Hematopoietic multipotent progenitor cell treated with erythropoietin and hydrocortisone succinate and interleukin-3 and kit ligand, for 15 days (in vitro differentiated cells): ENCODE results near the gene CREB3.

Experiments
- DNase-seq: peaks from one replicate; pipeline ENCODE4 v3.0.0-alpha.2; 2015; ENCODE audit warnings: low spot score

CREB3 gene

DNA sequence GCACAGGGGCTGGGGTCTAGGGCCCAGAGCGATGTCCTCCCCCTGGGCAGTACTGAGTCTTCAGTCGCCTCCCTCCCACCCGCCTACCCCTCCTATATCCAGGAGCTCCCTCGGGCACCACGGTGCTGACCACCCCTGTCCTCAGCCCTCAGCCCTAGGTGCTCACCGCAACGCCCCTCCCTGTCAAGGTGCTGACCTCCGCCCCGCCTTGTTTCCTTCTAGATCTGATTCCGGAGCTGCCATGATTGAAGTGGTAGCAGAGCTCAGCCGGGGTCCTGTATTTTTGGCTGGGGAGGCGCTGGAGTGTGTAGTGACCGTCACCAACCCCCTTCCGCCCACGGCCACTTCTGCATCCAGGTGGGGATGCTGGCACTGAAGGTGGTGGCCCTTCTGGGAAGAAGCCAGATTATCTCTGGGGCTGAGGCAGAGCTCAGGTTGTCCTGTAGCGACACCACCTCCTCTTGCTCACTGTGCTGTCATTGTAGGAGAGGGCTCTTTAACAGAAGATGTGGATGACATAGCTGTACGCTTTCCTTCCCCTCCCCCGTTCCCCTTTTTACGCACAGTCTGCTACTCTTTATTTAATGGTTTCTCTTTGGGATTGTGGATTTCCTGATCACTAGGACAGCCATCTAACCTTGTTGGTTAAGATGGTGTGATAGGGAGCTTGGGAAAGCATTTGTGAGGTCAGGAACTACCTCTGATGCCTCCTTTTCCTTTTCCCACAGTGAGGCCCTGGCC, 17.2 kb downstream of the CREB3 start:
- no peak for DNase-seq

DNA sequence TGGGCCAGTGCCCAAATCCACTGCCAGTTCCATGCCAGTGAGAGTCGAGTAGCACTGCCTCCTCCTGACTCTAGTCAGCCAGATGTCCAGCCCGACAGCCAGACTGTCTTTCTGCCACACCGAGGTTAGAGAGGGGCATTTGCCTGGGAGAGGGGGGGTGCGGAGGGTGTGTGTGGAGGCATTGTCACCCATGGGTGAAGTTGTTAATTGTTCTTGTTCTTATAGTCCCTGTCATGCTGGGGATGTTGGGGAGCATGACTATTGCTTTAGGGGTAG, 17.7 kb downstream of the CREB3 start:
- no peak for DNase-seq

DNA sequence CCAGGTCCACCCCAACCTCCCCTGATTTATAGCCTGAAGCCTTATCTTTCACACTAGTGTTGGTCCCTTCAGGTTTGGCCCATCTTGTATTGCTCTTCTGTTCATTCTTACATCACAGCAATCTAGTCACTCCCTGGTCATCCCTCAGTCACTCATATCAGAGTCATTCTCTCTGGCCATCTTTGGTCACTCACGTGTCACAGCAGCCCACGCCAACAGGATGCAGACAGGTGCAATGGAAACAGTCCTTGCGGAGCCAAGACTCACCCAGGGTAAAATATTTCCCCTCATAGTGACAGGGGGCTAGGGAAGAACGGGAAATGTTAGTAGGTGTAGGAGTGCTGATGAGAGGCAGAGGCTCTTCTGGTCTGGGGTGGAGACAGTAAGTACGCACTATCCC, 21.0 kb downstream of the CREB3 start:
- no peak for DNase-seq

DNA sequence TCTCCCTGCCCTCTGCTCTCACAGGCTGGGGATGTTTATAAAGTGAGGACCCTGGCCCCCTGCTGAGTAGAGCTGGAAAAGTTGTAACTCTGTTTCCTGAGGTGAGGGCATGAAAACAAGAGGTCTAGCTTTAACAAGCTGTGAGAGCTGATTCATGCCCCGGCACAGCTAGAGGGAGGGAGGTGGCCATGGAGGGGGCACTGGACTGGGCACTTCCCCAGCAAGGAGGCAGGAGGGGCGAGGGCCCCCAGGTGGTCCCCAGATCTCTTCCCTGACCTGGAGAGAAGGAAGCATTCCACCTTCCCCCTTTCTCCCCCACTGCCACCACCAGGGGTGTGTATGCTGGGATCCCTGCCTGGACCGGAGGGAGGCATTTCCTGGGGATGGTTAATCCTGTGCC, 21.8 kb downstream of the CREB3 start, which contains the start of gene MSMP:
Gene MSMP, minus strand, starts transcription at position 13 of the 400 bp plus-strand sequence. CDS start 147 bp downstream, outside the sequence.
- no peak for DNase-seq

DNA sequence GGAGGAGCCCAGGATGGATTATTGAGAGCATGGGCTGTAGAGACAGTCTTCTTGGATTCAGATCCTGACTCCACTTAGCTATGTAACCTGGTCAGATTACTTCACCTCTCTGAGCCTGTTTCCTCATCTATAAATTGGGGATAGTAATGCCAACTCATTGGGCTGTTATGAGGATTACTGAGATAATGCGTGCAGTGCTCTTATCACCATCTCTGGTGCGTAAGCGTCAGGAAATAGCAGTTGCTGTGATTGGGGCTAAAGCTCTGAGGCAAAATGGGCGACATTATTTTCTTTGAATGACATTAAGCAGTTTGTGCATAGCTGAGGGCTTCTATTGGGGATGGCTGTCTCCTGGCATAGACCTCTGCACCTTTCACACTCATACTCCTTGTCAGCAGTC, 22.6 kb downstream of the CREB3 start:
- no peak for DNase-seq

DNA sequence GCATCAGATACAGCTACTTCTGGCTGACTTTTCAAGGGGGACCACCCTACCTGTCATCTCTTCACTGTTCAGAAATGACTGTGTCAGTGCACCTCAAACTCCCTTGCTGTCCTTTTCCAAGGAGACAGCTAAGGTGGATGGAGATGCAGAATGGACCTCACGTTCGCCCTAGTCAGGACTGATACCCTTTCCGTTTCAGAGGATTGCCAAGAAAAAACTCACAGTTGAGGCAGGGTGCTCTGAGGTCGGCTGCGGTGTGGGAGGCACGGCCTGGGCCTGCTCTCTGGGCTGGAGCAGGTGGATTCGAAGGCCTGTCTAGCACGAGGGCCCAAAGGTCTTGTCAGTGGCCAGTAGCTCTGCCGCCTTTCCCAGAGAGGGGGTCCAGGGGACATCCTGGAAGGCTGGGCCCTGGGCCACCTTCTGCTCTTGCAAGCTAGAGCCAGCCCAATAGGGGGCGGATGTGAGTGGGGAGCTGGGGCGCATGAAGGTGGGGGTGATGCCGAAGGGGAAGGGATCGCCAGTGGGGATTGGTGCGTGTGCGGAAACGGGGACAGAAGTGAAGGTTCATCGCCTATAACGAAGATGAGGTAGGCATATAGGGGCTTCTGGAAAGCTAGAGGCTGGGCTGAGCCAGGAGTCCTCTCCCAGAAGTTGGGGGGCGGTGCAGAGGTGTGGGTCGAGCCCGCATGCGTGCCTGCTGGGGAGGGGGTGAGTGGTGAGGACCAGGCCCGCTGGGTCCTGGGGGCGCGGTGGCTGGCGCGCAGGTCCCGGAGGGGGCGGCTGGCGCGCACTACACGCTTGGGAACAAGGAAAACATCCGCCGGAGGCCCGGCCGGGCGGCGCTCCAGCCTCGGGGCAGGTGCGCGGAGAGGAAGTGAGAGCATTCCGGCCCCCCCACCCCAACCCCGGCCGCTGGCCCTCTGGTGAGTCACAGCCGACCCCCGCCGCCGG, 24.1 kb downstream of the CREB3 start:
- peak; percentile 59 for DNase-seq

DNA sequence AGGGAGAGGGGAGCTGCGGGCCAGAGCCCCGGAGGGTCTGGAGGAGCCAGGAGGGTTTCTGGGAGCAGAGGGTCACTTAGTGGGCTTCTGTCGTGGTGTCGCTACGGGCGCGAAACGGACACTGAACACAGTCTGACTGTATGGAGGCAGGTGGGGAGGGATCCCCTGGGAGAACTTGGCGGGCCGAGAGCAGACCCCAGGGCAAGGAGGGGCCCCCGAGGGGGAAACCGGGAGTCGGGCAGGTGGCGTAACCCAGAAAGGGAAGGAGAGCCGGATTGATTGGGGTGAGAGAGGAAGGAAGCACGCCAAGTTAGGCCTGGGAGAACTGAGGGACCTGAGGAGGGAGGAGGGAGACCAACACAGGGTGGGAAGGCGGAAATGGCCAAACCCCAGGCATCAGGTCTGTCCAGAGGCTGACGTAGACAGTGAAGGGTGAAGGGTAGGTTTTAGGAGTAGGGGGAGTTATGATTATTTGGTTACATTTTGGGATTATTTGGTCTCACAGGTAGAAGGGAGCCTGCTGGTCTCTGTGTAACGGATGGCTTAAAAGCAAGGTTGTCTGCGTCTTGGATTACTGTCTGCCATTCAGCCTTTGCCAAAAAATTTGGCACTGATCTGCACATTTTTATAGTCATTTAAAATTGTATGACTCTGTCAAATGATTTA, 24.9 kb downstream of the CREB3 start:
- DNase-seq = no peak

DNA sequence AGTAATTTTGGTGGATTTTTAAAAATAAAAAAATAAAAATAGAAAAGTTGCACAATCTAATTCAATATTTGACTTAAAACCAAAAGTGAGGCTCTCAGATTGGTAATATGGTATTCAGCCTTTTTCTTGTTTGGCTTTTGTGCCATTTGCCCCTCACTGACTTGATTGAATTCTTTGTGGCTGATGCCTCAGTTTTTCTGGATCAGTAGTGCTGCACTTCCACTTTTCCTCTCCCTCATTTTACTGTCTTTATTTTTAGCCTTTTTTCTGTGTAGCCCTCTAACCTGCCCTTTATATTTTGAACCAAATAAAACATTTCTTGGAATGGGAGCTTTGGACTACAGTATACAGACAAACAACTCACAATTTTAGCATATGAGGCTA, 25.4 kb downstream of the CREB3 start:
- no peak for DNase-seq

DNA sequence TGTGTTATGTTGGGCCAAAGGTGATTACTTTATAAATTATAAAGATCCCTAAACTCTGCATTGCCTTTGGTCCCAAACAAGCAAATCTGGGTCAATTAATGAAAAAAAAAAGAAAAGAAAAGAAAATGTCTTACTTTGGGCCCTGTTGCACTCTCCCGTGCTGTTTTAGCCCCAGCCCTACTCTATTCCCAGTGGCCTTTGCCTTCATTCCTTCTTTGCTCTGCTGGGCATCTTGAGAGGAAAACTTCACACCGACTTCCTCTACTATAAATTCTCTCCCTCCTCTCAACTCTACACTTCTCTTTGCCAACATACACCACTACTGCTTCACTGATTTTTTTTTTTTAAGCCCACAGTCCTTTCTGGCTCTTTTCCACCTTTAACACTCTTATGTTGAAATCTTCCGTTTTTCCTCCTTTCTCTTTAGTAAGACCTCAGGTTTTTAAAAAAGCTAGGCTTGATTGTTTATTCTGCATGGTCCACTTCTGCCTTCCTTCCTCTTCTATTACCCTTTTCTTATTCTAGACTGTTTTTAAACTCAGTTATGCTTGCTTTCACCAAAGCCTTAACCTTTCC, 26.1 kb downstream of the CREB3 start:
- no peak for DNase-seq

DNA sequence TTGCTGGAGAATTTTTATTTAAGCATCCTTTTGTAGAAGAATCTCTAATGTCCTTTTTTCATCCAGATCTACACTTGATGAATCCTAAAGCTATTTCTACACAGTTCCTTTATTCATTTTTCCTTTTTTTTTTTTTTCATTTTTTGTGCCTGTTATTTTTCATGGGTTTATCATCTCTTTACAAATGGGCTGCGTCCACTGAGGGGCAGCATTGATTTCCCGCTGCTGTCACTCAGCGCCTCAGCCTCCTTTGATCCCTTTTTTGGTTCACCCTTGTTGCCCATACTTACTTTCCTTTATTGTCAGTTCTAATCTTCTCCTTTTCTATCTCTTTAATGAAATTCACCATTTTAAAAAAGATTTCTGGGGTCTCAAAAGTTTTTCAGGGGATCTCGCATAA, 27.3 kb downstream of the CREB3 start:
- DNase-seq = no peak

DNA sequence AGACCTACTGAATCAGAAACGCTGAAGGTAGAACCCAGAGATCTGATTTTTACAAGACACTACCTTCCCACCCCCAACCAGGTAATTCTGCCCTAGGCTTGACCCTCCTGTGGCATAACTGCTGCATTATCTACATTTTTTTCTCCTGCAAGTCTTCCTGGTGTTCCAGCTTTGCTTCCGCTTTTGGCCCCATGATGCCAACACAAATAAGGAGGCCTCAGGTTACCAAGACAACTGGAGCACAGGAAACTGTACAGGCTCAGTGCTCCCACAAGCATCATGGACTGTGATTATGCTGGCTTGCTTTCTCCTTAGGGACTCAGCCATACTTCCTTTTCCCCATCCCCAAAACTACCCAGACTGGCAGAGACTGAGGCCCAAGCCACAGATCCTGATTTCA, 28.2 kb downstream of the CREB3 start:
- no peak for DNase-seq

DNA sequence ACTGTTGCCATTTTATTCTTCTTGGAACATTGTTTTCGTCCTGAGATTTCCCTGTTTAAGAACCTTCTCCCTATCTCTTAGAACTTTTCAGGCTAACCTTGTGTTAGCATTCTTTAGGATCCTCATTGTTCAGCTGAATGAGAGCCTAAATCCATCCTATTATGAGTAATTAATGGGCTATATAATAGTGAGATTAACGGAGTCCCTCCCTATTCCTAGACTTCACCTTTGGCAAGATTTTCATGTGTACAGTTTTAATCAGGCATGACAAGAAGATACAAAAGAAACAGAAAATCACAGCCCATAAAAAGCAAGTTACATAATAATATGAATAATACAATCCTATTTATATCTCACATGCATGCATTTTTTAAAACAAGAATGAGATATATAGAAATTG, 30.7 kb downstream of the CREB3 start:
- no peak for DNase-seq

DNA sequence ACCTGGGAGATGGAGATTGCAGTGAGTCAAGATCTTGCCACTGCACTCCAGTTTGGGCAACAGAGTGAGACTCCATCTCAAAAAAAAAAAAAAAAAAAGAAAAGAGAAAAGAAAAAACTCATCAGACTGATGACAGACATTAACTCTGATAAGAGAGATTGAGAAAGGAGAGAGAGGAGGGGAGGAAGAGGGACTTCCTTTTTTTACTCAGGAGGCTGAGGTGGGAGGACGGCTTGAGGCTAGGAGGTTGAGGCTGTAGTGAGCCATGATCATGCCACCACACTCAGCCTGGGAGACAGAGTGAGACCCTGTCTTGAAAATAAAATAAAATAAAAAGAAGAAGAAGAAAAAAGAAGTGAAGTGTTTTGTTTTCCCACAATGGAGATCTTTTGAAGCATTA, 31.3 kb downstream of the CREB3 start:
- no peak for DNase-seq

DNA sequence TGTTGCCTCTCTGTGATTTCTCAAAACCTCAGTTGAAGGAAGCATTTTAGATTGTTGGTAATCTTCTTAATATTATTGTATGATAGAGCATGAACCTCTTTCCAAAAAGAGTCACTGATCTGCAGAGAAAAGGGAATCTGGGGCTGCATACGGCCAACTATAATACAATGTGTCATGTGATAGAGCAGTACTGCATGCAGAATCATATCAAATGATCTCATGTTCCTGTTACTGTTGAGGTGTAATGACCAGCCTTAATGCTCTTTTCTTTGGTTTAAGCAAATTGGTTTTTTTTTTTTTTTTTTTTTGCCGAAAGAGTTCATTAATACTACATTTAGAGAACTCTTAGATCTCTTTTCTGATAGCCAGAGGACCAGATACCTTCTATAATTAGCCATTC, 34.5 kb downstream of the CREB3 start:
- DNase-seq = no peak

DNA sequence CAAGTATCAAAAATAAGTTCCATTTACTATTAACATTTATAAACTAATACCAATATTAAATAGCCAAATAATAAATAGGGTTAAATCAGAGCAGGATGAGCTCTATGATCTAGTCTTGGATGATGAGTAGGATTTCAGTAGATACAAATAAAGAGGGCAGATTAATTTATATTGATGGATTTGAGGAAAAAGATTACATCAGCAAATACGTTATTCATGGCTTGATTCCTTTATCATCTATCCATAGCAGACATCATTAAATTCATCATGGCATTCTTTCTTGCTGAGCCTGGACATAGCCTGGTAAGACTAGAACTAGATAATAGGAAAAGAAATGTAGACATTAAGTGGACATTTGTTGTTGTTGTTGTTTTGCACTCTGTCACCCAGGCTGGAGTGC, 35.0 kb downstream of the CREB3 start:
- no peak for DNase-seq

DNA sequence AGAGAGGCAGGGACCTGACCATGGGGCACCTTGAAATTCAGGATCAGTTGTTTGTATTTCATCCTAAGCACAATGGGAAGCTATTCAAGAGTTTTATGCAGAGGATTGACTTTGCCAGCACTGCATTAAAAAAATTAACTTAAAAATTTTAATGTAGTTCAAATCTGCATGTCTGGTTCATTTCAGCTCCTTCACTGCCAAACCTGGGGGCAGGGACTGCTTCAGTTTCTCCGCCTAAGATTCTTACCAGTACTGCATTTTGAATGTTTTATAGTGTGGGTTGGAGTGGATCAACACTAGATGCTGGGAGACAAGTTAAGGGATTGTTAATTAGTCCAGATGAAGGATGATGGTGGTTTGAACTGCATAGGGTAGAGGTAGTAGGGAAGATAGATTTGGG, 37.3 kb downstream of the CREB3 start:
- no peak for DNase-seq

DNA sequence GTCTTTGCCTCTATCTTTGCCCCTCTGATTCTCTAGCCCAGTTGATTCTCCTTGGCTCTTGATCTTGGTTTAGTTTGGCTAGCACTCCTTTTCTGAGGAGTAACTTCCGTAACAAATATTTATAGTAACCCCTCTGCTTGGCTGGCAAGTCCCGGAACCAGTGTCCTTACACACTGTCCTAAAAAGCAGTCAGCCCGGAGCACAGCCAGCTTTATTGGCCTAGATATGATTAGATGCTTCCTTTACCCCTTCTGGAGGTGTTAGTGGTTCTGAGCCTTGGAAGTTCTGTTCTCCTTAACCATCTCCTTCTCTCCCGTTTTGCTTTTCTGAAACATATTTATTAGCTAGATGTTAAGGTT, 38.6 kb downstream of the CREB3 start:
- no peak for DNase-seq

DNA sequence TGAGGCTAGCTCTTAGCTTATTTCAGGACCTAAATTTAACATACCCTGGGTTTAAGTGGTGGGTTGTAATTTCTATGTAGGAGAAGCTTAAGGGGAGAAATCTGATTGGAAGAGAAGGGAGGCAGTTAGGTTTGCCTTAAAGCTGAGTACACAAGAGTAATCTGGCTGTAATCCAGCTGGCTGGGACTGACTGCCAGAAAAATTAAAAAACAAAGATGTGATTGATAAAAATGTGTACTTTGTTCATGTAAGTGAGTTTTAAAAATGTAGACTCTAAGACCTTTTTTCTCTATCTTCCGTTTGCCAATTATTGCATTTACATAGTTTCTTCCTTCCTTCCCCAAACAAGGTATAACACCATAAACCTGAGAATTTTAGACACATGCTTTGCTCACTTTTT, 39.1 kb downstream of the CREB3 start:
- DNase-seq = peak; percentile 26

DNA sequence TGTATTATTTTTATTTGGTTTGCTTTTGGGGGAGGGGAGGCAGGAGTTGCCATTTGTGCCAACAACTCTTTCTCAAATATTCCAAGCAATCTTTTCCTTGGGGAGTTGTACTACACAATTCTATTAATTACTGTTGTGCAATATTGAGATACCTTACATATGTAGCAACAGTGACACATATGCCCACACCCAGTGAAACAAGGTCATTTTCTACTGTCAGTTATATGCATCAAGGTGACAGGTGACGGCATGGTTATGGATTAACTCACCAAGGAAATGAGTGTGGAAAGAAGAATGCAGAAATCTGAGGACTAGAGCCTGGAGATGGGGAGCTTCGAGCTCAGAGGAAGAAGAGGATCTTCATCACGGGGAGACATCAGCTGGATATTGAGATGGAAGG, 39.5 kb downstream of the CREB3 start:
- no peak for DNase-seq

DNA sequence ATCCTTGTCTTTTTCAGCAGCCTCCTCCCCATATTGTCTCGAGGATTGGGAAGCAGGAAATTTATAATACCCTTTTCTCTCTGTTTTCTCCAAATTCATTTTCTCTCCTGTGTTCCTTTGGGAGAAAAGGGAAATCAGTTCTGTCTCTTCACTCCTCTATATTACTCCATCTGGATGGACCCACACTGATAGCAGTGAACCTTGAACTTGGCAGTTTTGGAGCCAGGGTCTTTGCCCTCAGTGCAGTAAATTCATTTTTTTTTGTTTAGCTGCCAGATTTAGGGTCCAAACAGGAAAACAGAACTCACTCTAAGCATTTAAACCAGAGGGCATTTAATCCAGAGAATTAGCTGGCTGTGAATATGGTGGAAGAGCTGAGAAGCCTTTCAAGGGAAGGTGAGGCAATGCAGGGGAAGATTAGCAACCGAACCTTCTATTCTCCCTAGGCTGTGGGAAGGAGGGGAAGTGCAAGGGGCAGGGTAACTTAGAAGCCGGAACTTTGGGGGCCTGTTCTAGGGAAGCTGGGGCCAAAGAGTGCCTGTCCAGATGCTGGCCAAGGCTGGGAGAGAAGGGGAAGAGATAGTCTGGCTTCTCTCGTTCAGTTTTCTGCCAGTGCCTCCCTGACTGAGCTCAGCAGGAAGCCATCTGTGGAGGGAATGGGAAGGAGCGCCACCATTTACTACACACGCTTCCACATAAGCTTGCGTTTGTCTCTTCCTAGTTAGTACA, 42.6 kb downstream of the CREB3 start:
- no peak for DNase-seq

DNA sequence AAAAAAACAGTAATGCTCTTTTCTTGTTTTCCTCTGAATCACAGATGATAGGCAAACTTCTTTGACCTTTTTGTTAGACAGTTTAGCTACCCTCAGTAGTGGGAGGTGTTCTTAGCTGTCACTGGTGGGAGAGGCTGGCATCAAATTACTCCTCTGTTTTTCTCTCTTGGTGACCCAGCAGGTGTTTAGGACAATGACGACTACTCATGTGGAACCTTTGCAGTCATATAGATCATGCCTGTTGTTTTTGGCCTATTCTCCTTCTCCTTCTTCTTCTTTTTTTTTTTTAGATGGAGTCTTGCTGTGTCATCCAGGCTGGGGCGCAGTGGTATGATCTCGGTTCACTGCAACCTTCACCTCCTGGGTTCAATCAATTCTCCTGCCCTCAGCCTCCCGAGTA, 43.6 kb downstream of the CREB3 start:
- no peak for DNase-seq

DNA sequence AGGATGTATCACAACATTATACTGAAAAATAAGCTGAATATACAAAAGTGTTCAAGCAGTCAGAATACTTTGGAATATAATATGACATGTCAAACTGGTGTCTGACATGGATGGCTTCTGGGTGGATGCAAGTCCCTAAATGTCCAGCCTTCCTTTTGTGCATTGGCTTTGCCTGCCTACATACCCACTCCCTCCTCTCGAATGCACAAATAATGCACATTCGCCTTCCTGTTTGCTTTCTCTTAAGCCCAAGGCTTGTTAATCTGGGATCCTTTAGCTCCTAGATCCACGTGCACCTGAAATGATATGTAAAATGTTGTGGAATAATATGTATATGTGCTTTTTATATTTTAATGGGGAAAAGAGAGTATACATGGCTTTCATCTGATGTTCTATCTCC, 46.0 kb downstream of the CREB3 start:
- DNase-seq = no peak
